GM21619 (cell line): Measurements from ENCODE around the gene ZNF69.

Experiments used
- ATAC-seq: cut with Tn5 transposase; IDR thresholded peaks from one replicate; pipeline ENCODE4 v1.9.1; 2021; ENCODE audit not compliant: unreplicated experiment

ZNF69 gene

DNA sequence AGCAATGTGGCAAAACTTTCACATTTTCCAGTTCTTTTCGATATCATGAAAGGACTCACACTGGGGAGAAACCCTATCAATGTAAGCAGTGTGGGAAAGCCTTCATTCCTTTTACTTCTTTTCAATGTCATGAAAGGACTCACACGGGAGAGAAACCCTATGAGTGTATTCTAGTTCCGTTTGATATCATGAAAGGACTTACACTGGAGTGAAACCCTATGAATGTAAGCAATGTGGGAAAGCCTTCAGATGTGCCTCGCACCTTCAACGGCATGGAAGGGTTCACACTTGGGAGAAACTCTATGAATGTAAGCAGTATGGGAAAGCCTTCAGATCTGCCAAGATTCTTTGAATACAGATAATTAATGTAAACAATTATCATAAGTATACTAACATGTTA, 62.7 kb downstream of the ZNF69 start:
- no peak for ATAC-seq
